MCF 10A (cell line): ENCODE results near the gene MAPRE2. TPM values are rescaled to one million over a fixed set of nuclear protein-coding genes. Genes with fewer than 3 reads are reported as not detected.

Source experiments
- BruUV-seq: library from RNA; stranded (reverse); fragments of 400-500 nt; replicated peaks from 2 replicates; lab custom pipeline; 2021; lab: Mats Ljungman, UMichigan
- CTCF ChIA-PET: fragments of 300-600 bp; sonication (Branson Sonifier 250); formaldehyde crosslinking; extraction: SDS; loops from one replicate; lab custom pipeline; 2021; ENCODE audit warnings: antibody characterized with exemption, inconsistent platforms; lab: Yijun Ruan, JAX
- POLR2A ChIA-PET: fragments of 300-600, 350-650 bp; sonication (Branson Sonifier 250); formaldehyde crosslinking; extraction: SDS; loops from one replicate; lab custom pipeline; 2020; ENCODE audit warnings: antibody characterized with exemption, inconsistent platforms; lab: Yijun Ruan, JAX
- DNase-seq: peaks from one replicate; pipeline ENCODE4 v3.0.0-alpha.2; 2018; ENCODE audit not compliant: unreplicated experiment
- H3K27ac Mint-ChIP-seq: one replicate; pipeline ENCODE4 v1.8.0; 2022; ENCODE audit warnings: mild to moderate bottlenecking, low read depth, mixed read lengths; ENCODE audit not compliant: unreplicated experiment
- H3K27me3 Mint-ChIP-seq: one replicate; pipeline ENCODE4 v1.8.0; 2022; ENCODE audit warnings: mixed read lengths; ENCODE audit not compliant: insufficient read depth, unreplicated experiment
- H3K36me3 Mint-ChIP-seq: one replicate; pipeline ENCODE4 v1.8.0; 2022; ENCODE audit warnings: mild to moderate bottlenecking, moderate library complexity, mixed read lengths; ENCODE audit not compliant: insufficient read depth, unreplicated experiment
- H3K4me1 Mint-ChIP-seq: one replicate; pipeline ENCODE4 v1.8.0; 2022; ENCODE audit warnings: mixed read lengths; ENCODE audit not compliant: insufficient read depth, unreplicated experiment
- H3K4me3 Mint-ChIP-seq: one replicate; pipeline ENCODE4 v1.8.0; 2022; ENCODE audit warnings: mild to moderate bottlenecking, moderate library complexity, mixed read lengths; ENCODE audit not compliant: unreplicated experiment
- H3K9me3 Mint-ChIP-seq: one replicate; pipeline ENCODE4 v1.8.0; 2022; ENCODE audit warnings: mixed read lengths; ENCODE audit not compliant: unreplicated experiment
- CTCF ChIP-seq: fragments of 200-600 bp; IDR thresholded peaks from one replicate; pipeline ENCODE4 v1.8.0; 2022; ENCODE audit warnings: antibody characterized with exemption, mild to moderate bottlenecking; ENCODE audit not compliant: unreplicated experiment
- intact Hi-C: fragments of 100-400 bp; cut with micrococcal nuclease; formaldehyde crosslinking; loops from 2 replicates; pipeline ENCODE4 v1.14.1; 2022
- total RNA-seq: library from RNA; stranded (reverse); gene quantifications from 2 replicates; pipeline ENCODE4 v1.2.3, GENCODE V29; 2022

MAPRE2 gene
- total RNA-seq, 1 experiment from 2014 or later = 7.7 TPM

- Mint-ChIP-seq H3K4me3 (no peak overlapping the region), H3K27ac (no peak overlapping the region), H3K9me3 (peaks cover 7% of the 10 kb centered on the region), H3K36me3 (no peaks in the 10 kb centered on the region), H3K4me1 (no peaks in the 10 kb centered on the region), H3K27me3 (peaks cover 10% of the 10 kb centered on the region)
- intact Hi-C loops = no loop called here
- no TSS peak for BruUV-seq
- TF ChIP-seq CTCF = no peak
- CTCF ChIA-PET = no interaction called here
- POLR2A ChIA-PET = no interaction called here
- no peak for DNase-seq
Observed at GRCh38 chr18:35180455-35180854, 139.2 kb downstream of the MAPRE2 start.

DNA sequence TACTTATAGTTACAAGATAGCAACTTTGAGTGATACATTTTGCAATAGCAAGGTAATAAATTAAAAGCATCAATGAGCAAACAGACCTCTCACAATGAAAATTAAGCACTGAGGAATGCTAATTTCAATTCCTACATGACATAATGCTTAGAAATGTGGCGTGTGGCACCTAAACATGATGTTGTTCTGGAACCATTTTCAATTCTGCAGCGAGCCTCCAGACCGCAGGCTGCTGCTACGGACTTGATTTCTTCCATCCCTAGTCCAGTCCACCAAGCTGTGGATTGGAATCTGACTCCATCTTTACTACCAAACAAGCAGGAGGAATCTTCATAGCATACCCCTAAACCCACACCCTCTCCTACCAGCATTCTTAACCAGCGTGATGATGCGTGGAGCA lies 140.9 kb downstream of the MAPRE2 start:
- ChIA-PET POLR2A (no interaction called here), CTCF (no interaction called here)
- intact Hi-C loops = no loop called here
- no peak for TF ChIP-seq CTCF
- no peak for DNase-seq
- Mint-ChIP-seq H3K9me3 (no peaks in the 10 kb centered on the region), H3K4me3 (no peak overlapping the region), H3K4me1 (no peaks in the 10 kb centered on the region), H3K36me3 (no peaks in the 10 kb centered on the region), H3K27me3 (no peaks in the 10 kb centered on the region), H3K27ac (no peak overlapping the region)
- BruUV-seq = no TSS peak

- no TSS peak for BruUV-seq
- intact Hi-C loops = no loop called here
- ChIA-PET POLR2A (no interaction called here), CTCF (interaction anchor here (0.7 kb wide), 1 partner anchor 146 kb away, joined by 3 read pairs; no protein-coding TSS in a partner anchor)
- no peak for TF ChIP-seq CTCF
- no peak overlapping the region for H3K4me3 Mint-ChIP-seq
- no peaks in the 10 kb centered on the region for H3K36me3 Mint-ChIP-seq
- DNase-seq = no peak
- no peak overlapping the region for H3K27ac Mint-ChIP-seq
- no peaks in the 10 kb centered on the region for H3K9me3 Mint-ChIP-seq
- no peaks in the 10 kb centered on the region for H3K27me3 Mint-ChIP-seq
- H3K4me1 Mint-ChIP-seq = peaks cover 2% of the 10 kb centered on the region
Observed at GRCh38 chr18:35183886-35184285, 142.7 kb downstream of the MAPRE2 start.

DNA sequence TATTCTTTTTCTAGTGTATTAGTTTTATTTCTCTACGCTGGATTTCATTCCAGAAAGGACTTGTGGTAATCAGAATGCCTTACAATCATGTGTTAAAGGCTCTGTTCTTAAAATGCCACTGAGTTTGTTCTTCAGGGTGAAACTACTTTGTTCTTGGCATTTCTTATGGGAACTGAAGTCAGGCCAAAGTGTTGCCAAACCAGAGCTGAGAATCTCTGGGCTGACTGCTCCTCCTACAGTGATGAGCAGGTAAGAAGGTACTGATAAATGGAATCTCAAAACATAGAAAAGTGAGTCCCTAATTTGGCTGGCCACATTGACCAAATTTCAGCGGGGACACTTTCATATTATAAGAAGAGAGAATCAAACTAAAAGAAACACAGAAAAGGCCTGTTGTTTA lies 144.6 kb downstream of the MAPRE2 start:
- peak; percentile 8 for DNase-seq
- Mint-ChIP-seq H3K4me1 (peaks cover 5% of the 10 kb centered on the region), H3K36me3 (no peaks in the 10 kb centered on the region), H3K27ac (no peak overlapping the region), H3K9me3 (no peaks in the 10 kb centered on the region), H3K4me3 (no peak overlapping the region), H3K27me3 (no peaks in the 10 kb centered on the region)
- TF ChIP-seq CTCF = no peak
- intact Hi-C loops = no loop called here
- POLR2A ChIA-PET = no interaction called here
- no TSS peak for BruUV-seq
- CTCF ChIA-PET = interaction anchor here (0.6 to 2.4 kb wide), 4 partner anchors 44 to 319 kb away, joined by 3 to 11 read pairs (median 4); no protein-coding TSS in a partner anchor
